MCF 10A (cell line): ENCODE data around the gene MAML1. TPM values are rescaled to one million over a fixed set of nuclear protein-coding genes. Genes with fewer than 3 reads are reported as not detected.

Experiments
- BruUV-seq: library from RNA; stranded (reverse); fragments of 400-500 nt; replicated peaks from 2 replicates; lab custom pipeline; 2021; lab: Mats Ljungman, UMichigan
- CTCF ChIA-PET: fragments of 300-600 bp; sonication (Branson Sonifier 250); formaldehyde crosslinking; extraction: SDS; loops from one replicate; lab custom pipeline; 2021; ENCODE audit warnings: antibody characterized with exemption, inconsistent platforms; lab: Yijun Ruan, JAX
- POLR2A ChIA-PET: fragments of 300-600, 350-650 bp; sonication (Branson Sonifier 250); formaldehyde crosslinking; extraction: SDS; loops from one replicate; lab custom pipeline; 2020; ENCODE audit warnings: antibody characterized with exemption, inconsistent platforms; lab: Yijun Ruan, JAX
- DNase-seq: peaks from one replicate; pipeline ENCODE4 v3.0.0-alpha.2; 2018; ENCODE audit not compliant: unreplicated experiment
- H3K27ac Mint-ChIP-seq: one replicate; pipeline ENCODE4 v1.8.0; 2022; ENCODE audit warnings: mild to moderate bottlenecking, low read depth, mixed read lengths; ENCODE audit not compliant: unreplicated experiment
- H3K27me3 Mint-ChIP-seq: one replicate; pipeline ENCODE4 v1.8.0; 2022; ENCODE audit warnings: mixed read lengths; ENCODE audit not compliant: insufficient read depth, unreplicated experiment
- H3K36me3 Mint-ChIP-seq: one replicate; pipeline ENCODE4 v1.8.0; 2022; ENCODE audit warnings: mild to moderate bottlenecking, moderate library complexity, mixed read lengths; ENCODE audit not compliant: insufficient read depth, unreplicated experiment
- H3K4me1 Mint-ChIP-seq: one replicate; pipeline ENCODE4 v1.8.0; 2022; ENCODE audit warnings: mixed read lengths; ENCODE audit not compliant: insufficient read depth, unreplicated experiment
- H3K4me3 Mint-ChIP-seq: one replicate; pipeline ENCODE4 v1.8.0; 2022; ENCODE audit warnings: mild to moderate bottlenecking, moderate library complexity, mixed read lengths; ENCODE audit not compliant: unreplicated experiment
- H3K9me3 Mint-ChIP-seq: one replicate; pipeline ENCODE4 v1.8.0; 2022; ENCODE audit warnings: mixed read lengths; ENCODE audit not compliant: unreplicated experiment
- intact Hi-C: fragments of 100-400 bp; cut with micrococcal nuclease; formaldehyde crosslinking; loops from 2 replicates; pipeline ENCODE4 v1.14.1; 2022
- total RNA-seq: library from RNA; stranded (reverse); gene quantifications from 2 replicates; pipeline ENCODE4 v1.2.3, GENCODE V29; 2022
- TF ChIP-seq, protein P1 (sequence below): fragments of 200-600 bp; IDR thresholded peaks from one replicate; pipeline ENCODE4 v1.8.0; 2022; ENCODE audit warnings: antibody characterized with exemption, mild to moderate bottlenecking; ENCODE audit not compliant: unreplicated experiment

MAML1 gene
- total RNA-seq, 1 experiment from 2014 or later = 38.4 TPM

DNA sequence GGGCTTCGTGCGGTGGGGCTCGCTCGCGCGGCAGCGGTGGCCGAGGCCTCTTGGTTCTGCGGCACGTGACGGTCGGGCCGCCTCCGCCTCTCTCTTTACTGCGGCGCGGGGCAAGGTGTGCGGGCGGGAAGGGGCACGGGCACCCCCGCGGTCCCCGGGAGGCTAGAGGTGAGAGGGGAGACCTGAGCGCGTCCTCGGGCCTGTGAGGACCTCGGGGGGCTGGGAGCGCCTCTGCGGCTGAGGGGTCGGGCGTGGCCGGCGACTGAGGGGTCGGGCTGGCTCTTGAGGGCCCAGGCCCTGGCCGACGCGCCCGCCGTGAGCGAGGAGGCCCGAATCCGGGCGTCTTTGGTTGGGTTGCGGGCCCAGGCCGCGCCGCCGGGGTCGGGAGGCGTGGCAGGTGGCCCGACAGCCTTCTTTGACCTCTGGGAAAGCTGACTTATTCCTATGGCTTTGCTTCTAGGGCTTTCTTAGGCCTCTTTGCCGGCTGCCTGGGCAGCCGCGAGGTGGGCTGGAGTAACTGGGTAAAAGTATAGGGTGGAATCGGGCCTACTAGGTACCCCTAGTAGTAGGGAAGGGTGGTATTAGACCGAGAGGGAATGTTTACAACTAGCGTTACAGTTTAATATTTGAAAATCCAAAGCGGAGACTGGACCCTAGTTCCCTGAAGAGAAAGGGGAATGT lies 33.5 kb upstream of the MAML1 start, which contains the start of gene CANX:
Gene CANX, plus strand, starts transcription at position 33 of the 681 bp plus-strand sequence. CDS start 6,715 bp downstream, outside the sequence.
- Mint-ChIP-seq H3K36me3 (peaks cover 52% of the 10 kb centered on the region), H3K9me3 (no peaks in the 10 kb centered on the region), H3K27me3 (no peaks in the 10 kb centered on the region), H3K27ac (peak within 1 kb of the TSS; percentile 99), H3K4me1 (peaks cover 38% of the 10 kb centered on the region), H3K4me3 (peak within 1 kb of the TSS; percentile 94)
- ChIA-PET POLR2A (interaction anchor here (0.6 to 8.2 kb wide), 24 partner anchors 8 to 968 kb away, joined by 3 to 137 read pairs (median 7); partner anchors contain the start of genes CBY3, HNRNPH1, MAML1 and MRNIP), CTCF (interaction anchor here (0.7 to 2.3 kb wide), 4 partner anchors 30 to 75 kb away, joined by 3 to 6 read pairs (median 4); partner anchors contain the start of gene HNRNPH1)
- intact Hi-C loops = loop anchor here (1.0 to 2.0 kb wide), 3 partner anchors 20 to 77 kb away; partner anchors contain the start of gene MAML1
- TF ChIP-seq, protein P1, sequence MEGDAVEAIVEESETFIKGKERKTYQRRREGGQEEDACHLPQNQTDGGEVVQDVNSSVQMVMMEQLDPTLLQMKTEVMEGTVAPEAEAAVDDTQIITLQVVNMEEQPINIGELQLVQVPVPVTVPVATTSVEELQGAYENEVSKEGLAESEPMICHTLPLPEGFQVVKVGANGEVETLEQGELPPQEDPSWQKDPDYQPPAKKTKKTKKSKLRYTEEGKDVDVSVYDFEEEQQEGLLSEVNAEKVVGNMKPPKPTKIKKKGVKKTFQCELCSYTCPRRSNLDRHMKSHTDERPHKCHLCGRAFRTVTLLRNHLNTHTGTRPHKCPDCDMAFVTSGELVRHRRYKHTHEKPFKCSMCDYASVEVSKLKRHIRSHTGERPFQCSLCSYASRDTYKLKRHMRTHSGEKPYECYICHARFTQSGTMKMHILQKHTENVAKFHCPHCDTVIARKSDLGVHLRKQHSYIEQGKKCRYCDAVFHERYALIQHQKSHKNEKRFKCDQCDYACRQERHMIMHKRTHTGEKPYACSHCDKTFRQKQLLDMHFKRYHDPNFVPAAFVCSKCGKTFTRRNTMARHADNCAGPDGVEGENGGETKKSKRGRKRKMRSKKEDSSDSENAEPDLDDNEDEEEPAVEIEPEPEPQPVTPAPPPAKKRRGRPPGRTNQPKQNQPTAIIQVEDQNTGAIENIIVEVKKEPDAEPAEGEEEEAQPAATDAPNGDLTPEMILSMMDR = no peak
- BruUV-seq = no TSS peak
- DNase-seq = no peak

DNA sequence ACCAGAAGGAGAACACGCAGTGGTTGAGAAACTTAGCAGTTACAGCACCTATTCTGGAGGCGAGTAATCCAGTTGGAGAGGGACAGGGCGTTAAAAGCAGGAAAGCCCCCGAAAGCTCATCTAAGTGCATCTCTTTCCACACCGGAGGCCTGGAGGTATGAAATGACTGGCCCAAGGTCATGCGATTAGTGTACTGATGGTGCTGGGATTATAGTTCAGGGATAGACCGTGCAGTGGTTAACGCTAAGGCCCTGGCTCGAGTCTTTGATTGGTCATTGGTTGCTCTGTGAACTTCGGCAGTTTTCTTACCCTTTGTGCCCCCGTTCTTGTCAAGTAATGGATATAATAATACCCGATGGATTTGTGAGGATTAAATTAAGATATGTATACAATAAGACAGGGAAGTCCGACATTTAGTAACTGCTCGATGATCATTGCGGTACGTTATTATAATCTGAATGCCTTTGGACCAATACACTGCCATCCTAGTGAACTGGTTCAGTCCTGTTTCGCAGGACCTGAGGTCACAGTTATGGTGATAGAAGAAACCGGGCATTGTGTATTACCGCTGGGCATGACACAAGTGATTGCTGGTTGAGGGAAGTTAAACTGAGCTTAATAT lies 32.9 kb upstream of the MAML1 start:
- TSS peak; percentile 60 for BruUV-seq
- POLR2A ChIA-PET = interaction anchor here (0.6 to 8.2 kb wide), 27 partner anchors 9 to 969 kb away, joined by 3 to 137 read pairs (median 6); partner anchors contain the start of genes CBY3, HNRNPH1, MAML1 and MRNIP
- TF ChIP-seq, protein P1 = no peak
- intact Hi-C loops = loop anchor here (1.0 to 2.0 kb wide), 3 partner anchors 21 to 77 kb away; partner anchors contain the start of gene MAML1
- peak; percentile 59 for DNase-seq
- CTCF ChIA-PET = interaction anchor here (0.5 to 2.3 kb wide), 4 partner anchors 61 to 97 kb away, joined by 3 to 6 read pairs (median 4); partner anchors contain the start of gene HNRNPH1
- Mint-ChIP-seq H3K4me1 (peaks cover 33% of the 10 kb centered on the region), H3K36me3 (peaks cover 59% of the 10 kb centered on the region), H3K27ac (peak overlapping the region; percentile 99), H3K9me3 (no peaks in the 10 kb centered on the region), H3K27me3 (no peaks in the 10 kb centered on the region), H3K4me3 (peak overlapping the region; percentile 94)

DNA sequence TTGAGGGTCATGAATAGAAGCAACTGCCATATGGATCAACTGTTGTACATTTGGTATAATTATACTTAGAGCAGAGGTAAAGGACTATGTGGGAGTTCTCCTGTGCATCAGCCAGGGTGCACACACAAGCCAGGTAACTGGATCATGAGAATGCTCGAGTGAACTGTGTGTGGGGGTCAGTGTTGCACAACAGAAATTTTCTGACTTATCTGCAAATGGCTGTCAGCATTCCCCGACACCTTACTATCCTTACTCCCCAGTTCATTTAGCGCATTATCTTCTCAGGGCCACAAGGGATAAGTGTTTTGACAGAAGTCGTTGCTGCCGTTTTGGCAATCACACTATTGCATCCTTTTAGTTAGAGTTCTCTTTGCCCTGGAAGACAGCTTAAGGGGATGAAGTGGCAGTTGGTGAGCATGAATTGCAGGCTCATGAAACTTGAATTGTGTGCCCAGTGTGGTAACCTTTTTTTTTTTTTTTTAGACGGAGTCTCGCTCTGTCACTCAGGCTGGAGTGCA lies 32.2 kb upstream of the MAML1 start:
- H3K4me3 Mint-ChIP-seq = peak overlapping the region; percentile 94
- no peaks in the 10 kb centered on the region for H3K27me3 Mint-ChIP-seq
- H3K36me3 Mint-ChIP-seq = peaks cover 66% of the 10 kb centered on the region
- no TSS peak for BruUV-seq
- DNase-seq = peak; percentile 42
- H3K9me3 Mint-ChIP-seq = no peaks in the 10 kb centered on the region
- peak overlapping the region; percentile 99 for H3K27ac Mint-ChIP-seq
- CTCF ChIA-PET = interaction anchor here (0.5 to 2.3 kb wide), 6 partner anchors 62 to 365 kb away, joined by 3 to 6 read pairs (median 3); partner anchors contain the start of gene HNRNPH1
- TF ChIP-seq, protein P1 = no peak
- POLR2A ChIA-PET = interaction anchor here (0.5 to 8.2 kb wide), 24 partner anchors 9 to 213 kb away, joined by 3 to 137 read pairs (median 7); partner anchors contain the start of genes CBY3, HNRNPH1, MAML1 and SQSTM1
- intact Hi-C loops = no loop called here
- H3K4me1 Mint-ChIP-seq = peaks cover 36% of the 10 kb centered on the region
